Right kidney (tissue), 1 donor: ENCODE measurements around the gene DMKN.

Experiments used
- DNase-seq: peaks from one replicate; pipeline ENCODE4 v3.0.0-alpha.2; 2016

The DMKN gene

DNA sequence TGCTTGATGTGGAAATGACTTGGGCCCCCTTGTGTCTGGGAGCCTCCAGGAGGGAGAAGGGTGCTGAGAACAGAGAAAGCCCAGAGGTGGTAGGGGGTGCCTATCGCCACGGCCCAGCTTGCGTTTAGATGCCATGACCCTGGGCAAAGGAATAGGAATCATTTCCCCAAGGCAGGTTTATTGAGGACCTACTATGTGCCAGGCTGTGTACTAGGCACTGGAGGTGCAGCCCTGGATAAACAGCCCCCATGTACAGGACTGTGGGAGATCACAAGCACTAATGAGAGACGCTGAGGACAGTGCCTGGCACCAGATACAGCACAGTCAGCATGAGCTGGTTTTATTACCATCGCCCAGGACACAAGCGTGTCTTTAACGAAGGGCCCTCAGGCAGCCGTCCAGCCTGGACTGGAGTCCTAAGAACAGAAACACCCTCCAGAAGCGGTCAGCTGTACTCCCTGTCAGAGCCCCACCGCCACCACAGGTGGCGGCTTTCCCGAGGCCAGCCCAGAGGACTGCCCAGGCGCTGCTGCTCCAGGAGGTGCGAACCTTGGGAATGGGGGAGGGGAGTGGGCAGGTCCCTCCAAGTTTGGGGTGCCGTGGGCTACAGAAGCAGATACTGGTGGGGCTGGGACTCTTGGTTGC, 36.6 kb upstream of the DMKN start:
- DNase-seq: no peak

DNA sequence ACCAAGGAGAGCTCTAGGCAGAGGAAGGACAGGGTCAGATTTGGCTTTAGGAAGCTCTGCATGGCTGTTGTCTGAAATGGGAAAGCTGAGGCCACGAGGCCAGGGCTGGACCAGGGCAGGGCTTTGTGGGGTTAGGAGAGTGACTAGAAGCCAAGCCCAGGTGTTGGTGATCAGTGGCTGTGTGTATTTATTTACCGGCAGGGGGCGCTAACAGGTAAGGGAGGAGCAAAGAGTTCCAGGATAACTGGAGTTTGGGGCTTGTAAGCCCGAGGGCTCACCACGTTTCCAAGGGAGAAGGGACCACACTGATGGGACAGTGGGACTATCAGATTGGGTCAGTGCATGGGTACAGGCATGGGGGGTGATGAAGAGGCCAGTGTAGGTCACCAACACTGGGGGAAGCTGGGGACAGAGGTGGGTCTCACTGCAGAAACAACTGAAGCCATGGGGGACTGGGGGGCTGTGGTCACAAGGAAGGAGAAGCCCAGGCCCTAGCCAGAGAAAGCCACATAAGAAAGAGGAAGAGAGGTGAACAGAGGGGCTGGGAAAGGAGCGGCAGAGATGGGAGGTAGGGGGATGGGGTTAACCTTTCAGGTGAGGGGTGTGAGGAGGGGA, 35.8 kb upstream of the DMKN start:
- DNase-seq: peak; percentile 48

DNA sequence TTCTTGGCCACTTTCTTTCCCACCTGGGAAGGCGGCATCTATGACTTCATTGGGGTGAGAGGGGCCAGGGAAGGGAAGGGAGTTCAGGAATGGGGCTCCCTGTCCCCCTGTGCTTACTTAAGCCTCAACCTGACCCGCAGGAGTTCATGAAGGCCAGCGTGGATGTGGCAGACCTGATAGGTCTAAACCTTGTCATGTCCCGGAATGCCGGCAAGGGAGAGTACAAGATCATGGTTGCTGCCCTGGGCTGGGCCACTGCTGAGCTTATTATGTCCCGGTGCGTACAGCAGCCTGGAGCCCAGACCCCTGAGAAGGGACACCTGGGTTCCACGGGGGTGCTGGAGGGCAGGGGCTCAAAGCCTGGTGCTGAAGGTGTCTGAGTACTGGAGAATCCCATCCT, 33.1 kb upstream of the DMKN start:
- no peak for DNase-seq

DNA sequence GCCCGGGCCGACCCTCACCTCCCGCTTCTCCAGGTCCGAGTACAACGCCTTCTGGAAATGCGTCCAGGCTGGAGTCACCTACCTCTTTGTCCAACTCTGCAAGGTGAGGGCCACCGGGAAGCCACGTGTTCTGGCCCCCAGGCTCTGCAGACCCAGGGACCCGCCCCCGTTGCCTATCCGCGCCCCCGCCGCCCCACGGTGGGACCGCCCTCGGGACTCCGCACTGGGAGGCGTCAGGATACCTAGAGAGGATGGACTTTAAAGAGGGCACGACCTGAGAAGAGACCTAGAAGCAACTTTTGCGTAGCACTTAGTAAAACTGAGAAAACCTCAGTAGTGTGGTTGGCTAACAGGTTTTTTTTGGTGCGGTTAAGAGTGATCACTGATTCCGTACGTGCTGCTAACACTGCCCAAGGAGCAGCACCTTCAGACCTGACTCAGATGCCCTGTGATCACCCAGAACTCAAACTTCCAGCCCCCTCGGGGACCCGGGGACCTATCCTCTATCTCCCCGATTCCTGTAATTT, 32.5 kb upstream of the DMKN start:
- DNase-seq: no peak

DNA sequence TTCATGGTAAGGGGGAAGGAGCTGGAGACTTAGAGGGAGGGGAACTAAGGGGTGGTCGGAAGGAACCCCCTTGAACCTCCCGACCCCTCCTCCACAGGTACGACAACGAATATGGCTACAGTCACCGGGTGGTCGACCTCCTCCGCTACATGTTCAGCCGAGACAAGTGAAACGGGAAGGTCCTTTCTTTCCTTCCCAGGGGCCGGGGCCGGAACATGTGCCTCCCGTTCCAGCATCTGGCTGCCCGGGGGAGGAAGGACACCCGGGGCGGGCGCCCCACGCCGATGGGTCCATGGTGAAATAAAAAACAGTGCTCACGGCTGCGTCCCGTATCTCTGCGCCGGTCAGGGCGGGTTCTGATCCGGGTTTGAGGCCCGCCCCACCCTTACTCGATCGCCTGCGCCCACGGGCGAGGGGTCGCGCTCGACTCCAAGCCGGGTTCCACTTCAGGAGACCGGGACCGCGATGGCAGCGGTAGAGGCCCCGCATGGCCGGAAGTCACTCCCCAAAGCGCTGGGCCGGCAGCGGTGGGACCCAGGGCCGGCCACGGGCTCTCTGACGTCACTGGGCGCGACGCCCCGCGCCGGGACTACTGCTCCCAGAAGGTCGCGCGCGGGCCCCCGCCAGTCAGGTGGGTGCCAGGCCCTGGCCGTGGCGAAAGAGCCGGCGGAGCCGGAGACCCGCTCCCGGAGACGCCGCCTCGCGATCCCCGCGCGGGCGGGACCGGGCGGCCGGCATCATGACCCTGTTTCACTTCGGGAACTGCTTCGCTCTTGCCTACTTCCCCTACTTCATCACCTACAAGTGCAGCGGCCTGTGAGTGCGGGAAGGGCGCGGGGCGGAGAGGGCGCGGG, 31.8 kb upstream of the DMKN start, which contains the start of gene TMEM147:
Gene TMEM147 (plus strand): TSS at position 626 of the 854 bp plus-strand sequence. CDS start 114 bp downstream, at position 740.
- DNase-seq: peak; percentile 90

DNA sequence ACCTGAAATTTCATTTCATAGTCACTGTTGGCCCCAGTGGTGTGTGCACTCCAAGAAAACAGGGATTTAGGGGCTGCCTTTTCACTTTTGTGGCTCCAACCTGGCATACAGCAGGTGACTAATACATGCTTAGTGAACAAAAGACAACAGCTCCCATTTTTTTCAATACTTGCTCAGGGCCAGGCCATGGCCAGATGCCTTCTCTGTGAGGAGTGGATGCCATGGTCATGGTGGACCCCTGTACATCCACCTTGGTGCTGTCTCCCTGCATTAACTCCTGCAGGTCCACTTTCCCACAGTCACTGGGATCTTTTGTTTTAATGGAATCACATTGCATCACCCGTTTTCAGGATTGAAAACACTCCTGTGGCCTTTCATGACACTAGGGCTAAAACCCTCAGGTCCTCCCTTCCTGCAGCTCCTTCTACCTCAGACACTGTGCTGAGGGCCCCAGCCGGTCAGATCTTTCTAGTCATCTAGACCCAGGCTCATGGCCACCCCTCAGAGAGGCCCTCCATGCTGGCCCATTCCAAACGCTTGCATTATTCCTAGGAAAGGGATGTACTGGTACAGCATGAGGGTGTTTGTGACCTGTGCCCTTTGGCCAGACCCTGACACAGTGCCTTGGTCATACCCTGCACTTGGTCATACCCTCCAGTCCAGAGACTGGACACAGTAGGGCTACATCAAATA, 30.8 kb upstream of the DMKN start:
- no peak for DNase-seq

DNA sequence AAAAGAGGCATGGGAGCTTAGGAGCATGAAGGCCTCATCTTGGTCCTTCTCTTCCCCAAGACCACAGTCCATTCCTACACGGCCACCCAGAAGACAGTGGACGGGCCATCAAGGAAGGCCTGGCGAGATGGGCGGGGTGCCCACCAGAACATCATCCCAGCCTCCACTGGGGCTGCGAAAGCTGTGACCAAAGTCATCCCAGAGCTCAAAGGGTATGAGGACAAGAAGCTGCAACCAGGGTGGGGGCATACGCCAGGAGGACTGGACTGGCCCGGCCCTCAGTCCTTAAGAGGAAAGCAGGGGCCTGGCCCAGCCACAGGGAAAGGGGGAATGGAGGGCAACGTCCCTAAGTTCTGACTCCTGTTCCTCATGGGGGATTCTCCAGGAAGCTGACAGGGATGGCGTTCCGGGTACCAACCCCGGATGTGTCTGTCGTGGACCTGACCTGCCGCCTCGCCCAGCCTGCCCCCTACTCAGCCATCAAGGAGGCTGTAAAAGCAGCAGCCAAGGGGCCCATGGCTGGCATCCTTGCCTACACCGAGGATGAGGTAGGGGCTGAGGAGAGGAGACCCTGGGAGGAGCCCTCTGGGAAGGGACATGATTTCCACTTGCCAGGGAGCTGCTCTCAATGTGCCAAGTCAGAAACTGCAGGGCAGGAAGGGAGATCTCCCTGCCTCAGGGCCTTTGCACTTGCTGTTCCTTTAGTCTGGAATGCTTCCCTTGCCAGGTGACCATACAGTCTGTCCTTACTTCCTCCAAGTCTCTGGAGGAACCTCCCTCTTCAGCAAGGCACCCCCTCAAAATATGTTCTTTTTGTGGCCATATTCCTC, 30.0 kb upstream of the DMKN start:
- DNase-seq: no peak

DNA sequence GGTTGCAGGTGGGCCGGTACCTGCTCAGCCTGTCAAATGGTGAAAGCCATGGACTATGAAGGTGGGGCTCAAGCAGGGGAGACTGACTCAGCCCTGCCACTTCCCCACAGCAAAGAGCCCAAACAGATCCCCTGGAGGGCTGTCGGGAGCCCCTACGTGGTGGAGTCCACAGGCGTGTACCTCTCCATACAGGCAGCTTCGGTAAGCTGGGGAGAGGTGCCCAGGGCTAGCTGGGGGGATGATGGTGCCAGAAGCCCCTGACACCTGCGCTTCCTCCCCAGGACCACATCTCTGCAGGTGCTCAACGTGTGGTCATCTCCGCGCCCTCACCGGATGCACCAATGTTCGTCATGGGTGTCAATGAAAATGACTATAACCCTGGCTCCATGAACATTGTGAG, 28.8 kb upstream of the DMKN start:
- DNase-seq: no peak

DNA sequence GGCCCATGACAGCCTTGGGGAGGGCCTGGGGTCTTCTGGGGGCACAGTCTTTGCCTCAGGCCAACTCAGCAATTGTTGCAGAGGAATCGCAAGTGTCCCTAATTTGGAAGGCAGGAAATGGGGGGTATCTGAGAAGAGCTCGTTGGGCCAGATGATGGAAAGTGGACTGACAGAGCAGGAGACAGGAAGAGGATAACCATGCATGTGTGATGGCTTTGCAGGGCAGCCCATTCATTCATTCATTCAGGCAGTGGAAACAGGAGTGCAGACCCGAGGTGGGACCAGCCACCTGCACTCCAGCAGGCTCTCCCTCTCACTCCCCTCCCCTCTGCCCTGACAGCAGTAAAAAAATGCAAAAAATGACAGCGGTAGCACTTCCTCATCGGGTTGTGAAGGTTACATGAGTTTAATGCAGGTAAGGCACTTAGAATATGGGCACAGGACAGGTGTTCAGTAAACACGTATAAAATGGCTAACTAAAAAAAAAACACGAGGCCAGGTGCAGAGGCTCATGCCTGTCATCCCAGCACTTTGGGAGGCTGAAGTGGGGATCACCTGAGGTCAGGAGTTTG, 27.0 kb upstream of the DMKN start:
- no peak for DNase-seq

DNA sequence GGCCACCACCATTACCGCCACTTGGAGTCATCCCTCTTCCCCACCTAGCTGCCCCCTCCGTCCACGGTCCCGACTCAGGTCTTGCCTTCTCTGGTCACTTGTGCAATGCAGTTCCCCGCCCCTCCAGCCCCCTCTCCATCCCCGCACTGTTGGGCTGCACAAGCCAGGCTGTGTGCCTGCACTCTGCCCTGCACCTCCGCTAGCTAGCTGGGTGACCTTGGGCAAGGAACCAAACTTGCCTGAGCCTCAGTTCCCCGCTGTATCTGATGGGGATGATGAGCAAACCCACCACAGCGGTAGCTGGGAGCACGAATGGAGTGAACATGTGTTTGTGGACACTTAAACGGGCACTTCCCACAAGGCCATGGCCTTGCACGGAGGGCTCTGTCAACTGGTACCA, 26.4 kb upstream of the DMKN start:
- no peak for DNase-seq

DNA sequence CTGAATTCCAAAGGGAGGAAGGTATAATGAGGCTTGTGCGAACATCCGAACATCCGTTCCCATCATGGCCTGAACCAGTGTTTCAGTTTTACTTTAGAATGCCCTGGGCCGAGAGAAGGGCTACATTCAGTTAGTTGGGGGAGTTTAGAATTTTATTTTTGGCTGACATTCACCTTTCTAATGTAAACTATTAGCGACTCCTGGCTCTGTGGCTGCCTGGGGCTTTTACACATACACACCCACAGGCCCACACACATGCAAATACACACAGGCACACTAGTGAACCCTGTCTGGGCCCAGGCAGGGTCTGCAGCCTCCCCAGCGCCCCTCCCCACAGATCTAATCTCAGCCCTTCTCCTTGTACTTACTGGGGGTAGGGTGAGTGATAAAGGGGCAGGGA, 25.9 kb upstream of the DMKN start:
- DNase-seq: no peak

DNA sequence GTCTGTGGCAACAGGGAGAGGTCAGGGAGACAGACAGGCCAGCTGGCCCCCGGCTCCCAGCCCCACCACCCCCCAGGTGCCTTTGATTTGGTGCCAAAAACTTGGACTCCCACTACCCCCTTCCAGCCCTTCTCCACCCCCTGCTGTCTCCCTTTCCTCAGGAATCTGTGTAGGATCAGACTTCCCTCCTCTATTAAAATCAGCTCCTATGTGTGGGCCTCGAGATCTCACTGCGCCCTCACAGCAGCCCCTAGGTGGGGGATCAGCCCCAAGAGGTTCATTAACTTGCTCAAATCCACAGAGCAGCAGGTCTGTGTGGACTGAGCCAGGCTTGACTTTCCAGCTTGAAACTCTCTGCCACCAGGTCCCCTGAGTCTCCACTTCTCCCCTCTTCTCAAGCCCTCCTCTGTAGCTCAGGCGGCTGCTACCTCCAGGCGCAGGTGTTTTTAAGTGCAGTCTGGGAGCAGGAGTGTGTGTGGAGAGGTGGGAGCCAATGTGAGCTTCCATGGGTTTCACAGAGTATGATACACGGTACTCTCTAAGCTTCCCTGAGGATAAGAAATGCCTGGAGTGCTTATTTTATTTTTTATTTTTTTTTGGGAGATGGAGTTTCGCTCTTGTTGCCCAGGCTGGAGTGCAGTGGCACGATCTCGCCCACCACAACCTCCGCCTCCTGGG, 21.5 kb upstream of the DMKN start:
- DNase-seq: no peak

DNA sequence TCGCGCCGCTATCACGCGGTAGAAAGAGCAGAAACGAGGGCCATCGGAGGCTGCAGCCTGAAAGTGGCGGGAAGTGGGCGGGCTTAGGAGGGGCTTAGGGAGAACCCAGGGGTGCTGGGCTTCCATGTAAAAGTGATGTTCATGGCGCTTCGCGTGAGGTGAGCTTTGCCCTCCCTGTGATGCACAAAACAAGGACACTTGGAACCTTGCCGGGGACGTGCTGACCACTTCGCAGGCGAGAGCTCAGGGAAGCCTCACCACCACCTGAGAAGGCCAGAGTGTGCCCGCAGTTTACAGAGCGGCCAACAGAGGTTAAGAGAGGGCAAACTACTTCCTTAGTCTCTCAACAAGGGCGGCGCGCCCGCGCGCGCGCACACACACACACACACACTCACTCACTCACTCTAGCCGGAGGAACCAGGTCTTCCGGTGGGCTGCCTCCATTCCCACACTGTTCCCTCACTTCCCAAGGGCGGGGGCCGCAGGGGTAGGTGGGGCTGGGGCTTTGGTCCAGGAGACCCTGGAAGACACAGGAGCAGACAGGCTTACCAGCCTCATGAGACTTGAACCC, 20.5 kb upstream of the DMKN start:
- no peak for DNase-seq

DNA sequence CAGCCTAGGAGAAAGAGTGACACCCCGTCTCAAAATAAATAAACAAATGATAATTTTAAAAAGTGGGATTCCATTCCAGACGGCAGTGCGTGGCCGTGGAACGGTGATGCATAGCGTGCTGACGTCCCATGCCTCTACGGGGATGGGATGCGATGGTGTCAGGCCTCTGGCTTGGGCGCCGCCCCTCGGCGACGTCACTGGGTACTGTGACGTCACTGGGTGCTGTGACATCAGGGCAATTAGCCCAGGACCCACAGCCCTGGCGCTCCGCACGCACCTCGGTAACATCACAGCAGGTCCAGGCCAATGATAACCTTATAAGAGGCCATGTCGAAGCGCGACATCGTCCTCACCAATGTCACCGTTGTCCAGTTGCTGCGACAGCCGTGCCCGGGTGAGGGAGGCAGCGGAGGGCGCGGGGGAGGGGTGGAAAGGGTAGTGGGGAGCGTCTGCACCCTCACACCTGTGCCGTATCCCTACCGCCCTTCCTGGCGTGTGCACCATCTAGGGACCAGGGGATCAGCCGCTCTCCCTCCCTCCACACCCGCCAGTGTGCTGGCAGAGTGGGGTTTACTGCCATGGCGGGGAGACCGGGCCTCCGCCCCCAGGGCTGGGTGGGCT, 19.9 kb upstream of the DMKN start, which contains the start of gene GAPDHS:
Gene GAPDHS (plus strand): TSS at position 256 of the 621 bp plus-strand sequence. CDS start 72 bp downstream, at position 328.
- DNase-seq: no peak

DNA sequence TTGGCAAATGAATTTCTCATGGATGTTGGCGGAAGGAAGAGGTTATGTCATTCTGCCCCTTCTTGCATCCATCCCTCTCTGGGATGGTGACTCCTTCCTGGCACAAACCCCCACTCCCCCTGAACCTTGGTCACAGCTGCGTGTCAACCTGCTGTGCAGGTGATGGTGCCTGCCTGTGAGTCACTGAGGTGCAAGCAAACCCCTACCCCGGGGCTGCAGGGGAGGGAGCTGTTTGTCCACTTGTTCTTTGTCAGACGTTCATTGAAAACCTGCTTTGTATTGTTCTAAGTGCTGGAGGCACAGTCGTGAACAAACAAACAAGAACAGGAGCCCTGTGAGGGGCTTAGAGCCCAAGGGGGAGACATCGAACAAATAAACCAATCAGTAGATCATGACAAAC, 17.8 kb upstream of the DMKN start:
- no peak for DNase-seq

DNA sequence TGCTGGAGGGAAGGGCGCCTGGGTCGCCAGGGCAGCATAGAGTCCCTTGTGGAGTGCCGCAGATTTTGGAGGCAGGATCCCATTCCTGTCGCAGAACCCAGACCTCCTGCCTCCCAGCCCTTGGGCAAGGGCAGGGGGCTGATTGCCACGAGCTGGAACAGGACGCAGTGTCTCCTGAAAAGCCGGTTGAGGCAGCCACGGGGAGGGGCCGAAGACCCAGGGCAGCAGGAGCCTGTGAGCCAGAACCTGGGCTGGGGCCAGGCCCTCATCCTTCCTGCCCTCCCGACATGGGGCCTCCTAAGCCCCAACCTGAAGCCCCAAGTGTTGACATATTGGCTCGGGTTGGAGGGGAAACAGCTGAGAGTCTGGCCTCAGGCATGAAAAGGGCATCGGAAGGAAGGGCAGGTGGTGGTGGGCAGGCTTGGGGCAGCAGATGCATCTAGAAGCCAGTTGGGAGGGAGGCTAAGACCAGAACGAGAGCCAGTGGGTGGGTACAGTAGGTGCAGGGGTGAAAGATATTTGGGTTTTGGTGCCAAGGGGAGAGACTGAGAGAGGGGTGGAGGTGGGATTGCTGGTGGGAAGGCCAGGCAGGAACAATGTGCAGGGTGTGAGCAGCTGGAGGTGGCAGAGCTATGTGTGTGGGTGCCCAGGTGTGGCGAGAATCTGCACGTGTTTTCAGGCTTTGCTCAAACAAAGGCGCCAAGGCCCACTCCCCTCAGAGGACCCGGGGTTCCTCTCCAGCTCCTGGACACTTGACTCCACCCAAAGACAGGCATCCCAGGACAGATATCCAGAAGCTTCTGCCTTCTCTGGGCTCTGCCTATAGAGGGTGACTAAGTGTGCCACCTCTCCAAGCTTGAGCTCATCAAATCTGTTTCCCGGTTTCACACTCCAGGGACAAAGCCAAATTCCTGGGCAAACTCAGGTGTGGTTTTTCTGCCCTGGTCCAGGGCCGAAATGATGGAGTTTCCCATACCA, 16.1 kb upstream of the DMKN start:
- DNase-seq: no peak

DNA sequence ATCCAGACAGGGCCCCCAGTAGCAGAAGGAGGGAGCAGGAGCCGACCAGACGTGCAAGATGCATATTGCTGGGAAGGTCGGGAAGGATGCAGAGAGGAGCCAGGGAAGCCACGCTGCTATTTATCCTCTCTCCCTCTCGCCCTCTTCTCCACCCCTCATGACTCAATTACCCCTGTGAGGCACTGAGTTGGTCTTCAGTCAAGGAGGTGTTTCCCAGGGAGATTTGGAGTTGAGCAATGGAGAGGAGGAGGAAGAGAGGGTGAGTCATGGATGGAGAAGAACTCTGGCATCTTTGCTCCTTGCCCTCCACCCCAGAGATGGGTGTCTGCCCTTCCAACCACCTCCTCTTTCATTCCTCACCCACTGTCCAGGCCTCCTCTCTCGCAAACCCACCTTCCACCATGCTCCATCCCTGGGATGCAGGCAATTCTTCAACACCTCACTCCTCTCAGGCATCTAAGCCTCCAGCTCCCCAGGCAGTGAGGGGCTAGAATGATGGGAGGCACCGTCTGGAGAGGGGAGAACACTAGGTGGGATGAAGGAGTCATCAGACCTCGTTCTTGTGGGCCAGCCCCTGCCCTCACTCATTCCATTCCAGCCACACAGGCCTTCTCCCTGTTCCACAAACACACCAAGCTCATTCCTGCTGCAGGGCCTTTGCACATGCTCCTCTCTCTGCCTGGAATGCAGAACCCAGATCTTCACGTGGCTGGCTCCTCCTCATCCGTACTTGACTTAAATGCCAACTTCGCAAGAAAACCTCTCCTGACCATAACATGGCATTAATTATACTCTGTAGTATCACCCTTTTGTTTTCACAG, 15.0 kb upstream of the DMKN start, which contains the start of gene SBSN:
Gene SBSN (minus strand): TSS at position 94 of the 821 bp plus-strand sequence. CDS start 30 bp downstream, at position 64.
- no peak for DNase-seq
